HUES6 (cell line): ENCODE data around the gene MGAT3.
A peak's percentile ranks its signal among the peaks of the same experiment; 100 is the strongest.

Experiments
- H3K27ac ChIP-seq: 2 replicates; pipeline ENCODE4 v1.7.0; 2013; ENCODE audit warnings: low read depth, mild to moderate bottlenecking, low read length, inconsistent platforms
- H3K27me3 ChIP-seq: 2 replicates; pipeline ENCODE4 v1.6.1; 2013; ENCODE audit warnings: low read length; ENCODE audit not compliant: control insufficient read depth, insufficient read depth
- H3K36me3 ChIP-seq: 2 replicates; pipeline ENCODE4 v1.6.1; 2013; ENCODE audit warnings: low read length; ENCODE audit not compliant: control insufficient read depth, insufficient read depth
- H3K4me1 ChIP-seq: 2 replicates; pipeline ENCODE4 v1.6.1; 2013; ENCODE audit warnings: low read length; ENCODE audit not compliant: control insufficient read depth, insufficient read depth
- H3K4me3 ChIP-seq: 2 replicates; pipeline ENCODE4 v1.5.1; 2013; ENCODE audit warnings: low read depth, low read length
- H3K9ac ChIP-seq: one replicate; pipeline ENCODE4 v1.6.1; 2013; ENCODE audit warnings: mild to moderate bottlenecking, low read length
- H3K9me3 ChIP-seq: 2 replicates; pipeline ENCODE4 v1.6.1; 2013; ENCODE audit warnings: low read depth, low read length; ENCODE audit not compliant: control insufficient read depth, insufficient read depth

The MGAT3 gene

GRCh38 chr22:39452740-39453040 lies 4.1 kb upstream of the MGAT3 start:
- Histone ChIP-seq H3K9ac (no peak overlapping the region), H3K9me3 (no peaks in the 10 kb centered on the region), H3K4me1 (peaks cover 37% of the 10 kb centered on the region), H3K27me3 (peaks cover 15% of the 10 kb centered on the region), H3K4me3 (no peak overlapping the region), H3K27ac (no peak overlapping the region), H3K36me3 (no peaks in the 10 kb centered on the region)

DNA sequence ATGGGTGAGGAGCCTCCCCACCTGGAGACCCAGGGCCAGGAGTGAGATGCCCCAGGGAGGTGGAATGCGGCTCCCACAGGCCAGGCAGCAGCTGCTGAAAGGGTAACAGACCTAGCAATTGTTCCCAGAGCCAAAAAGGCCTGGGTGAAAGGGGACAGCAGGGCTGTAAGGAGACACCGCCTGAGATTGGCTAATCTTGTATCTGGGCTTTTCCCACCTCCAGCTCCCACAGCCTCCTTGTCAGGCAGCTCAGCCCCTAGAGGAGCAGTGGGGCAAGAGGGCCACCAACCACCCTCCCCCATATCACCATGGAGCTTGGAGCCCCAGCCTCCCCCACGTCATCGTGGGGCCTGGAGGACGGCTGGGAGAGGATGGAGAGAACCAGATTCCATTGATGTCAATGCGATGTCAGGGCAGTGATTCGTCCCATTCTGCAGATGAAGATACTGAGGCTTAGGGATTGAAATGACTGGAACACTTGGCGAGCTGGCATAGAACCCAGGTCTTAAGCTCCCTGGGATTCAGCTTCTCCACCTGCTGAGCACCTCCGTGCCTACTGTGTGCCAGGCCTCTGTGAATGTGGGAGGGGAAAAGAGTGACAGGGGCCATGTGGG lies 2.9 kb upstream of the MGAT3 start:
- H3K27ac ChIP-seq: no peak overlapping the region
- no peak overlapping the region for H3K4me3 ChIP-seq
- no peak overlapping the region for H3K9ac ChIP-seq
- H3K4me1 ChIP-seq: peaks cover 38% of the 10 kb centered on the region
- H3K27me3 ChIP-seq: peaks cover 25% of the 10 kb centered on the region
- H3K9me3 ChIP-seq: no peaks in the 10 kb centered on the region
- H3K36me3 ChIP-seq: no peaks in the 10 kb centered on the region

GRCh38 chr22:39454385-39454871 lies 2.4 kb upstream of the MGAT3 start:
- peaks cover 38% of the 10 kb centered on the region for H3K4me1 ChIP-seq
- no peaks in the 10 kb centered on the region for H3K36me3 ChIP-seq
- peak overlapping the region; percentile 14 for H3K9ac ChIP-seq
- H3K27me3 ChIP-seq: peaks cover 25% of the 10 kb centered on the region
- no peaks in the 10 kb centered on the region for H3K9me3 ChIP-seq
- H3K27ac ChIP-seq: no peak overlapping the region
- peak overlapping the region; percentile 12; the same call in 1 of the 2 replicates for H3K4me3 ChIP-seq

GRCh38 chr22:39457198-39457555 lies 365 bp downstream of the MGAT3 start:
- peak overlapping the region; percentile 60; the same call in 1 of the 2 replicates for H3K4me3 ChIP-seq
- peaks cover 35% of the 10 kb centered on the region for H3K4me1 ChIP-seq
- H3K36me3 ChIP-seq: no peaks in the 10 kb centered on the region
- H3K9me3 ChIP-seq: no peaks in the 10 kb centered on the region
- H3K9ac ChIP-seq: no peak overlapping the region
- H3K27ac ChIP-seq: no peak overlapping the region
- H3K27me3 ChIP-seq: peaks cover 25% of the 10 kb centered on the region

DNA sequence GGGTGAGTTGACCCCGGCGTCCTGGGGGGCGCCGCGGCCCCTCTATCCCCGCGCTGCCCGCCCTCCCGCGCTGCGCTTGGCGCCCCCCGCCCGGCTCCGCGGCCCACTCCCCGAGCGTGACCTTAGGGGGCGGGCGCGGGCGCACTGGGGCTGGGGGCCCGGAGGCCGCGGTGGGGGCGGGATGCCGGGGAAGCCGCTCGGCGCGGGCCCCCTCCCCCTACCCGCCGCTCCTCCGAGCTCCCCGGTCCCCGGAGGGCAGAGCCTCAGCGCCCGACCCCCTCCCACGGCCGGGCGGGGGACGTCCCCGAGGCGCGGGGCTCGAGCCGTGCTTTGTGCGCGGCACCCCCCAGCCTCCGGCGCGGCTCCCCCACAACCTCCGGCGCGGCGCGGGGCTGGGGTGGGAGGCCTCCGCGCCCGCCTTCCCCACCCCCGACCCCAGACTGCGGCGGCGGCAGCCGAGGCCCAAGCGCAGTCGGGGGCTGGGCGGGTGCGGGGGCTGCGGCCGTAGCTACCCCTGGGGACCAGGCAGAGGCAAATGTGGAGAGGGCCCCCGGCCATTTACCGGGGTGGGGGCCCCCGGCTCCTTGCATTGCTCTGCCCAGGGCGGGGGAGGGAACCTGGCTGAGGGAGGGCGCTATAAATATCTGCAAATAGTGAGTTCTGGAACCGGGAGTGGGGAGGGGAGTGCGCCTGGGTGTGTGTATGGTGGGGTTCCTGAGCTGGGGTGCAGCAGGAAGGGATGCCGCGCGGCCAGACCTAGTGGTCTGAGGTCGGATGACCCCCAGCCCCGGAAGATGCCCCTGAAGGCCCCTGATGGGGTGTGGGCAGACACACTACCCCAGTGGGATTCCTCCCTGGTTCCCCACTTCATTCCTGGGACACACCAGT lies 988 bp downstream of the MGAT3 start:
- Histone ChIP-seq H3K9me3 (no peaks in the 10 kb centered on the region), H3K4me1 (peaks cover 33% of the 10 kb centered on the region; the same call in 1 of the 2 replicates), H3K4me3 (peak overlapping the region; percentile 60), H3K27ac (no peak overlapping the region), H3K36me3 (no peaks in the 10 kb centered on the region), H3K9ac (peak overlapping the region; percentile 17), H3K27me3 (peaks cover 25% of the 10 kb centered on the region)

GRCh38 chr22:39458444-39459083 lies 1.8 kb downstream of the MGAT3 start:
- Histone ChIP-seq H3K4me1 (peaks cover 30% of the 10 kb centered on the region; the same call in 1 of the 2 replicates), H3K9me3 (no peaks in the 10 kb centered on the region), H3K27me3 (peaks cover 25% of the 10 kb centered on the region), H3K9ac (peak overlapping the region; percentile 17), H3K4me3 (peak overlapping the region; percentile 60), H3K36me3 (no peaks in the 10 kb centered on the region), H3K27ac (no peak overlapping the region)

GRCh38 chr22:39459681-39460080 lies 2.9 kb downstream of the MGAT3 start:
- Histone ChIP-seq H3K27ac (no peak overlapping the region), H3K36me3 (no peaks in the 10 kb centered on the region), H3K9ac (no peak overlapping the region), H3K9me3 (no peaks in the 10 kb centered on the region), H3K4me1 (peaks cover 19% of the 10 kb centered on the region; the same call in 1 of the 2 replicates), H3K4me3 (no peak overlapping the region), H3K27me3 (peaks cover 25% of the 10 kb centered on the region)

- Histone ChIP-seq H3K4me1 (peaks cover 12% of the 10 kb centered on the region; the same call in 1 of the 2 replicates), H3K9me3 (no peaks in the 10 kb centered on the region), H3K36me3 (no peaks in the 10 kb centered on the region), H3K27ac (no peak overlapping the region), H3K9ac (no peak overlapping the region), H3K4me3 (no peak overlapping the region), H3K27me3 (peaks cover 10% of the 10 kb centered on the region)
Observed at GRCh38 chr22:39462443-39463221, 5.8 kb downstream of the MGAT3 start.

DNA sequence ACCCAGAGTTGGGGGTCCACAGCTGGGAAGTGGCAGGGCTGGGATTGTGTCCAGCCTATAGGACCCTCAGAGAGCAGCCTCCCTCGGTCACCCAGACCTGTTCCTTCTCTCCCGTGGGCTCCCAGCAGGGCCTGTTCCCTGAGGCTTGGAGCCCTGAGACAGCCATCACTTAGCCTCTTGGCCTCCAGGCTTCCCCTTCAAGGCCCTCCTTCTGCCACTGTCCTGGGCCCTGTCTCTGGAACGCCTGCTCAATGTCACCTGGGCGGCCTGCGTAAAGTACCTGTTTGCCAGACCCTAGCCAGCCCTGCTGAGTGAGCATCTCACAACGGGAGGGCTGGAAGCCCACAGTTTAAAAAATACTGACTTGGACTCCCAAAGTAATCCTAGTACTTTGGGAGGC lies 6.5 kb downstream of the MGAT3 start:
- Histone ChIP-seq H3K4me3 (no peak overlapping the region), H3K27me3 (peaks cover 6% of the 10 kb centered on the region), H3K36me3 (no peaks in the 10 kb centered on the region), H3K27ac (no peak overlapping the region), H3K4me1 (peaks cover 11% of the 10 kb centered on the region; the same call in 1 of the 2 replicates), H3K9me3 (no peaks in the 10 kb centered on the region), H3K9ac (no peak overlapping the region)

DNA sequence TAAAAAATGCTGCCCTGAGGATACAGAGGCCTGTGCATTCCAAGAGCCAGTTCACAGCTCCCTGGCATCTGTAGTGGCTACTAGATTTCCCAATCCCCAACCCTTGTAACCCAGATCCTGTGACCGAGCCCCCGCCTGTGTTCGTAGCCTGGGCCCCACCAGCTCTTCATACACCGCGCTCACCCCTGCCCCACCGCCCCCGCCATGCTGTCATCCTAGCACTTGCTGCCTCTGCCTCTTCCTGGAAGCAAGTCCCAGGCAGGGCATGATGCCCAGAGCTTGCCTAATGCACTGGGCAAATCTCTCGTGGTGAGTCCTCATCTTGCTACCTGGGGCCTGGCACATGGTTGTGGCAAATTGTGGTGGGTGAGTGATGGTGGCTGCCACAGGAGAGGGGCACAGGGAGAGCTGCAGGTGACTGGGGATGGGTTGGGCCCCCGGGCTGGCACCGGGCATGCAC lies 7.1 kb downstream of the MGAT3 start:
- Histone ChIP-seq H3K4me1 (peaks cover 6% of the 10 kb centered on the region; the same call in 1 of the 2 replicates), H3K27ac (no peak overlapping the region), H3K9me3 (no peaks in the 10 kb centered on the region), H3K36me3 (no peaks in the 10 kb centered on the region), H3K27me3 (no peaks in the 10 kb centered on the region), H3K9ac (no peak overlapping the region), H3K4me3 (no peak overlapping the region)
